HEK293 (cell line): ENCODE results near the gene KIF4B.

Source experiments
- CTCF ChIA-PET: fragments of 350-600 bp; formaldehyde crosslinking; extraction: SDS; loops from one replicate; lab custom pipeline; 2021; ENCODE audit warnings: antibody characterized with exemption; lab: Yijun Ruan, JAX
- POLR2A ChIA-PET: fragments of 300-600 bp; formaldehyde crosslinking; extraction: SDS; loops from one replicate; lab custom pipeline; 2020; ENCODE audit warnings: antibody characterized with exemption, inconsistent platforms; lab: Yijun Ruan, JAX
- H3K27ac ChIP-seq: fragments of 200-500 bp; sonication (Bioruptor generic); 2 replicates; pipeline ENCODE4 v1.5.1; 2014; ENCODE audit warnings: low read depth, low read length, control low read depth, inconsistent platforms; ENCODE audit errors: extremely low read depth
- H3K36me3 ChIP-seq, 2 experiments: fragments of 200-500 bp in 1 of 2; sonication (Bioruptor generic) in 1 of 2; 1 replicate in 1 of 2; 2 replicates in 1 of 2; pipeline ENCODE4 v1.5.1; 2014 to 2017; ENCODE audit warnings: inconsistent platforms in 2 of 2, low read length in 2 of 2; ENCODE audit not compliant: control insufficient read depth in 2 of 2, insufficient read depth in 1 of 2
- H3K4me1 ChIP-seq: fragments of 200-500 bp; sonication (Bioruptor generic); 2 replicates; pipeline ENCODE4 v1.5.1; 2014; ENCODE audit warnings: mild to moderate bottlenecking, low read length, inconsistent platforms; ENCODE audit not compliant: control insufficient read depth, insufficient read depth
- H3K4me3 ChIP-seq: 2 replicates; pipeline ENCODE4 v1.5.1; 2011; ENCODE audit warnings: low read depth, mild to moderate bottlenecking, control low read depth, low read length, moderate library complexity
- H3K9me3 ChIP-seq: fragments of 200-500 bp; sonication (Bioruptor generic); 2 replicates; pipeline ENCODE4 v1.5.1; 2014; ENCODE audit warnings: low read depth, low read length, inconsistent platforms; ENCODE audit not compliant: control insufficient read depth, insufficient read depth
- BCL11B ChIP-seq: fragments of 450-650 bp; formaldehyde crosslinking; IDR thresholded peaks from 2 replicates; pipeline ENCODE4 v1.5.1; 2016; ENCODE audit warnings: low read depth, missing biosample characterization, missing genetic modification characterization
- GFI1B ChIP-seq: fragments of 450-650 bp; formaldehyde crosslinking; IDR thresholded peaks from 2 replicates; pipeline ENCODE4 v1.5.1; 2016; ENCODE audit warnings: missing biosample characterization, missing genetic modification characterization
- GLI2 ChIP-seq: fragments of 450-650 bp; formaldehyde crosslinking; IDR thresholded peaks from 2 replicates; pipeline ENCODE4; 2017; ENCODE audit warnings: missing biosample characterization, missing genetic modification characterization, low read depth, borderline replicate concordance
- SCRT1 ChIP-seq: fragments of 450-650 bp; formaldehyde crosslinking; IDR thresholded peaks from 2 replicates; pipeline ENCODE4 v1.5.1; 2016; ENCODE audit warnings: missing biosample characterization, missing genetic modification characterization, borderline replicate concordance
- YY1 ChIP-seq: fragments of 450-650 bp; formaldehyde crosslinking; IDR thresholded peaks from 2 replicates; pipeline ENCODE4 v1.5.1; 2018; ENCODE audit warnings: missing biosample characterization, missing genetic modification characterization
- YY2 ChIP-seq: fragments of 450-650 bp; formaldehyde crosslinking; IDR thresholded peaks from 2 replicates; pipeline ENCODE4 v1.5.1; 2016; ENCODE audit warnings: missing biosample characterization, missing genetic modification characterization
- ZBTB1 ChIP-seq: fragments of 450-650 bp; formaldehyde crosslinking; IDR thresholded peaks from 2 replicates; pipeline ENCODE4 v1.5.1; 2016; ENCODE audit warnings: missing biosample characterization, missing genetic modification characterization
- ZNF10 ChIP-seq: fragments of 450-650 bp; formaldehyde crosslinking; IDR thresholded peaks from 2 replicates; pipeline ENCODE4 v1.5.1; 2017; ENCODE audit warnings: missing biosample characterization, missing genetic modification characterization
- ZNF112 ChIP-seq: fragments of 450-650 bp; formaldehyde crosslinking; IDR thresholded peaks from 2 replicates; pipeline ENCODE4 v1.5.0; 2017; ENCODE audit warnings: missing biosample characterization, missing genetic modification characterization
- ZNF169 ChIP-seq: fragments of 450-650 bp; formaldehyde crosslinking; IDR thresholded peaks from 2 replicates; pipeline ENCODE4 v1.5.1; 2016; ENCODE audit warnings: missing biosample characterization, missing genetic modification characterization
- ZNF175 ChIP-seq: fragments of 450-650 bp; formaldehyde crosslinking; IDR thresholded peaks from 2 replicates; pipeline ENCODE4 v1.5.1; 2016; ENCODE audit warnings: missing biosample characterization, missing genetic modification characterization
- ZNF23 ChIP-seq: fragments of 450-650 bp; formaldehyde crosslinking; IDR thresholded peaks from 2 replicates; pipeline ENCODE4 v1.5.1; 2016; ENCODE audit warnings: missing biosample characterization, missing genetic modification characterization, borderline replicate concordance
- ZNF239 ChIP-seq: fragments of 450-650 bp; formaldehyde crosslinking; IDR thresholded peaks from 2 replicates; pipeline ENCODE4 v1.5.1; 2016; ENCODE audit warnings: missing biosample characterization, missing genetic modification characterization
- ZNF302 ChIP-seq: fragments of 450-650 bp; formaldehyde crosslinking; IDR thresholded peaks from 2 replicates; pipeline ENCODE4 v1.5.1; 2016; ENCODE audit warnings: missing biosample characterization, missing genetic modification characterization, low read depth
- ZNF426 ChIP-seq: fragments of 450-650 bp; formaldehyde crosslinking; IDR thresholded peaks from 2 replicates; pipeline ENCODE4 v1.5.1; 2017; ENCODE audit warnings: missing biosample characterization, missing genetic modification characterization, mild to moderate bottlenecking, inconsistent platforms, moderate library complexity
- ZNF555 ChIP-seq: fragments of 450-650 bp; formaldehyde crosslinking; conservative IDR thresholded peaks from 2 replicates; pipeline ENCODE4 v1.5.1; 2017; ENCODE audit warnings: missing biosample characterization, mild to moderate bottlenecking, missing genetic modification characterization, inconsistent platforms
- ZNF624 ChIP-seq: fragments of 450-650 bp; formaldehyde crosslinking; IDR thresholded peaks from 2 replicates; pipeline ENCODE4 v1.5.1; 2017; ENCODE audit warnings: missing biosample characterization, missing genetic modification characterization
- ZNF626 ChIP-seq: fragments of 450-650 bp; sonication (Bioruptor Pico); formaldehyde crosslinking; IDR thresholded peaks from 2 replicates; pipeline ENCODE4 v1.5.1; 2018; ENCODE audit warnings: missing biosample characterization, missing genetic modification characterization, inconsistent platforms
- ZNF76 ChIP-seq: fragments of 450-650 bp; formaldehyde crosslinking; IDR thresholded peaks from 2 replicates; pipeline ENCODE4; 2016; ENCODE audit warnings: low read depth, missing biosample characterization, missing genetic modification characterization, borderline replicate concordance
- ZNF768 ChIP-seq: fragments of 450-650 bp; formaldehyde crosslinking; IDR thresholded peaks from 2 replicates; pipeline ENCODE4 v1.5.1; 2018; ENCODE audit warnings: missing biosample characterization, mild to moderate bottlenecking, missing genetic modification characterization
- ZNF791 ChIP-seq: fragments of 450-650 bp; formaldehyde crosslinking; IDR thresholded peaks from 2 replicates; pipeline ENCODE4 v1.5.1; 2016; ENCODE audit warnings: missing biosample characterization, missing genetic modification characterization
- ZNF843 ChIP-seq: fragments of 450-650 bp; formaldehyde crosslinking; IDR thresholded peaks from 2 replicates; pipeline ENCODE4 v1.5.1; 2016; ENCODE audit warnings: missing biosample characterization, missing genetic modification characterization
- ZSCAN30 ChIP-seq: fragments of 450-650 bp; IDR thresholded peaks from 2 replicates; pipeline ENCODE4 v1.5.1; 2018; ENCODE audit warnings: missing biosample characterization, mild to moderate bottlenecking, missing genetic modification characterization, moderate library complexity
- TF ChIP-seq, protein P1 (sequence below): fragments of 450-650 bp; formaldehyde crosslinking; IDR thresholded peaks from 2 replicates; pipeline ENCODE4 v1.5.1; 2017; ENCODE audit warnings: missing biosample characterization, missing genetic modification characterization
- TF ChIP-seq, protein P2 (sequence below): fragments of 450-650 bp; formaldehyde crosslinking; IDR thresholded peaks from 2 replicates; pipeline ENCODE4 v1.5.1; 2016; ENCODE audit warnings: missing biosample characterization, missing genetic modification characterization
- TF ChIP-seq, protein P3 (sequence below): fragments of 450-650 bp; formaldehyde crosslinking; IDR thresholded peaks from 2 replicates; pipeline ENCODE4 v1.5.1; 2016; ENCODE audit warnings: missing biosample characterization, missing genetic modification characterization

The KIF4B gene

DNA sequence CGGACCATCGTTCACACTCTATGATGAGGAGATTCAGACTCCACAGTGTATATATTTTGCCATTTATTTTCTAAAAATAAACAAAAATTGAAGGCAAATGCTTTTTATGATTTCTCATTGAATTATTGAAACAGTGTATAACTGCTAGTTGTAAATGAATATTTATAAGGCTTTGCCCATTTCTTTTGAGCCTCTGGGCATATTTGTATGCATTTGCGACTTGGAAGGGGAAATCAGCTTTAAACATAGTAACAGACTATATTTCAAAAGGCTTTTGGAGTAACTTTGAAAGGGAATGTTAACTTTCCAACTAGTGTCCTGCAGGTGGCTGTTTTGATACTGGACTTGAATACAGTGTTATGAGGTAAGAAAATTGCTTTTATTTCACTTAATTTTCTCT is 46.7 kb upstream of the KIF4B start:
- ChIA-PET CTCF (interaction anchor here (0.6 to 1.7 kb wide), 5 partner anchors 13 to 318 kb away, joined by 3 to 4 read pairs (median 3); no protein-coding TSS in a partner anchor), POLR2A (interaction anchor here (0.9 kb wide), 1 partner anchor 15 kb away, joined by 3 read pairs; no protein-coding TSS in a partner anchor)

DNA sequence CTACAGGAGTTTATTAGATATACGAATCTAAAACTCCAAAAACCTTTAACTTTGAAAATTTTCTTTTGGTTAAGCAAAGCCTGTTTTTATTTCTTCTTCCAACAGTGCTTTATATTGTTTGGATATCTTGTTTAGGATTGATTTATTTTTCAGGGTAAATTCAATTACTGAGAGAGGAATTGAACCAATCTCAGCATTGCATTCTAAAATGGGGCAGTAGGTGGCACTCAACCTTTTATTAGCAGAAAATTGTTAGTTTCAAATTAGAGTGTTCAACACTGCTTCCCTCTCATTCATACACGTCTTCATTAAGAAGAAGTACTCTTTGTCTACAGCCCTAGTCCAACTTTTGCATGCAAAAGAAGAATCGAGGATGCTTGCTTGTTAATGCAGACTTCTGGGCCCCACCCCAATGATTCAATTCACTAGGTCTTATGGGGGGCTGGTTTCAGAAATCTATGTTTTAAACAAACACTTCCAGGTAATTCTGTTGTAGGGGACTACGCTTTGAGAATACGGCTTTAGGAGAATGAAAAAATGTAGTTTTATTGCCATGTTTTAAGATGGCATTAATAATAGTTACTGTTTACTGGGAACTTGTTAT is 46.0 kb upstream of the KIF4B start:
- H3K27ac ChIP-seq = no peak overlapping the region
- no peaks in the 10 kb centered on the region for H3K9me3 ChIP-seq
- ChIA-PET CTCF (interaction anchor here (0.7 to 1.2 kb wide), 6 partner anchors 14 to 319 kb away, joined by 3 to 6 read pairs (median 4); no protein-coding TSS in a partner anchor), POLR2A (interaction anchor here (0.5 kb wide), 1 partner anchor 189 kb away, joined by 3 read pairs; no protein-coding TSS in a partner anchor)
- no peaks in the 10 kb centered on the region for H3K4me1 ChIP-seq
- no peak overlapping the region for H3K4me3 ChIP-seq
- TF ChIP-seq ZNF76 (tag by site-specific recombination) (no peak), BCL11B (tag by site-specific recombination) (no peak), ZNF10 (tag by site-specific recombination) (no peak), ZNF169 (no peak), GFI1B (tag by site-specific recombination) (no peak), SCRT1 (tag by site-specific recombination) (no peak), GLI2 (no peak)
- TF ChIP-seq, protein P1, sequence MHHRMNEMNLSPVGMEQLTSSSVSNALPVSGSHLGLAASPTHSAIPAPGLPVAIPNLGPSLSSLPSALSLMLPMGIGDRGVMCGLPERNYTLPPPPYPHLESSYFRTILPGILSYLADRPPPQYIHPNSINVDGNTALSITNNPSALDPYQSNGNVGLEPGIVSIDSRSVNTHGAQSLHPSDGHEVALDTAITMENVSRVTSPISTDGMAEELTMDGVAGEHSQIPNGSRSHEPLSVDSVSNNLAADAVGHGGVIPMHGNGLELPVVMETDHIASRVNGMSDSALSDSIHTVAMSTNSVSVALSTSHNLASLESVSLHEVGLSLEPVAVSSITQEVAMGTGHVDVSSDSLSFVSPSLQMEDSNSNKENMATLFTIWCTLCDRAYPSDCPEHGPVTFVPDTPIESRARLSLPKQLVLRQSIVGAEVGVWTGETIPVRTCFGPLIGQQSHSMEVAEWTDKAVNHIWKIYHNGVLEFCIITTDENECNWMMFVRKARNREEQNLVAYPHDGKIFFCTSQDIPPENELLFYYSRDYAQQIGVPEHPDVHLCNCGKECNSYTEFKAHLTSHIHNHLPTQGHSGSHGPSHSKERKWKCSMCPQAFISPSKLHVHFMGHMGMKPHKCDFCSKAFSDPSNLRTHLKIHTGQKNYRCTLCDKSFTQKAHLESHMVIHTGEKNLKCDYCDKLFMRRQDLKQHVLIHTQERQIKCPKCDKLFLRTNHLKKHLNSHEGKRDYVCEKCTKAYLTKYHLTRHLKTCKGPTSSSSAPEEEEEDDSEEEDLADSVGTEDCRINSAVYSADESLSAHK (tag by site-specific recombination) = 0 out of 2 replicates have a peak, but pooled peaks have one; percentile 14
- TF ChIP-seq, all 188 proteins: peak for 1
- H3K36me3 ChIP-seq = peaks cover 10 to 38% of the 10 kb centered on the region in 2 experiments

More for the DNA sequence above, 46.7 kb upstream of the KIF4B start:
- Histone ChIP-seq H3K4me3 (no peak overlapping the region), H3K36me3 (peaks cover 13 to 44% of the 10 kb centered on the region in 2 experiments), H3K4me1 (no peaks in the 10 kb centered on the region), H3K9me3 (no peaks in the 10 kb centered on the region), H3K27ac (no peak overlapping the region)
- no peak for TF ChIP-seq YY2 (tag by site-specific recombination)
- TF ChIP-seq, protein P2, sequence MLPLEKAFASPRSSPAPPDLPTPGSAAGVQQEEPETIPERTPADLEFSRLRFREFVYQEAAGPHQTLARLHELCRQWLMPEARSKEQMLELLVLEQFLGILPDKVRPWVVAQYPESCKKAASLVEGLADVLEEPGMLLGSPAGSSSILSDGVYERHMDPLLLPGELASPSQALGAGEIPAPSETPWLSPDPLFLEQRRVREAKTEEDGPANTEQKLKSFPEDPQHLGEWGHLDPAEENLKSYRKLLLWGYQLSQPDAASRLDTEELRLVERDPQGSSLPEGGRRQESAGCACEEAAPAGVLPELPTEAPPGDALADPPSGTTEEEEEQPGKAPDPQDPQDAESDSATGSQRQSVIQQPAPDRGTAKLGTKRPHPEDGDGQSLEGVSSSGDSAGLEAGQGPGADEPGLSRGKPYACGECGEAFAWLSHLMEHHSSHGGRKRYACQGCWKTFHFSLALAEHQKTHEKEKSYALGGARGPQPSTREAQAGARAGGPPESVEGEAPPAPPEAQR (tag by site-specific recombination) = no peak
- no peak for TF ChIP-seq ZNF791
- TF ChIP-seq ZNF426 (tag by site-specific recombination) = no peak
- no peak for TF ChIP-seq ZNF23 (tag by site-specific recombination)
- no peak for TF ChIP-seq ZSCAN30 (tag by site-specific recombination)
- no peak for TF ChIP-seq ZNF112 (tag by site-specific recombination)
- no peak for TF ChIP-seq ZNF239 (tag by site-specific recombination)
- no peak for TF ChIP-seq ZNF555 (tag by site-specific recombination)
- no peak for TF ChIP-seq ZBTB1 (tag by site-specific recombination)
- TF ChIP-seq ZNF175 = no peak
- TF ChIP-seq ZNF302 (tag by site-specific recombination) = no peak
- TF ChIP-seq ZNF624 (tag by site-specific recombination) = no peak
- no peak for TF ChIP-seq ZNF626 (tag by site-specific recombination)
- TF ChIP-seq, protein P3, sequence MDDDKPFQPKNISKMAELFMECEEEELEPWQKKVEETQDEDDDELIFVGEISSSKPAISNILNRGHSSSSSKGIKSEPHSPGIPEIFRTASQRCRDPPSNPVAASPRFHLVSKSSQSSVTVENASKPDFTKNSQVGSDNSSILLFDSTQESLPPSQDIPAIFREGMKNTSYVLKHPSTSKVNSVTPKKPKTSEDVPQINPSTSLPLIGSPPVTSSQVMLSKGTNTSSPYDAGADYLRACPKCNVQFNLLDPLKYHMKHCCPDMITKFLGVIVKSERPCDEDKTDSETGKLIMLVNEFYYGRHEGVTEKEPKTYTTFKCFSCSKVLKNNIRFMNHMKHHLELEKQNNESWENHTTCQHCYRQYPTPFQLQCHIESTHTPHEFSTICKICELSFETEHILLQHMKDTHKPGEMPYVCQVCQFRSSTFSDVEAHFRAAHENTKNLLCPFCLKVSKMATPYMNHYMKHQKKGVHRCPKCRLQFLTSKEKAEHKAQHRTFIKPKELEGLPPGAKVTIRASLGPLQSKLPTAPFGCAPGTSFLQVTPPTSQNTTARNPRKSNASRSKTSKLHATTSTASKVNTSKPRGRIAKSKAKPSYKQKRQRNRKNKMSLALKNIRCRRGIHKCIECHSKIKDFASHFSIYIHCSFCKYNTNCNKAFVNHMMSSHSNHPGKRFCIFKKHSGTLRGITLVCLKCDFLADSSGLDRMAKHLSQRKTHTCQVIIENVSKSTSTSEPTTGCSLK (tag by site-specific recombination) = no peak
- TF ChIP-seq ZNF768 (tag by site-specific recombination) = no peak
- no peak for TF ChIP-seq ZNF843 (tag by site-specific recombination)
- no peak for TF ChIP-seq YY1 (tag by site-specific recombination)
